GM21717 (cell line): ENCODE results near the gene RAB11FIP4.

Source experiments
- ATAC-seq: cut with Tn5 transposase; IDR thresholded peaks from one replicate; pipeline ENCODE4 v1.9.1; 2021; ENCODE audit warnings: mild to moderate bottlenecking, moderate library complexity; ENCODE audit not compliant: unreplicated experiment

Gene RAB11FIP4

DNA sequence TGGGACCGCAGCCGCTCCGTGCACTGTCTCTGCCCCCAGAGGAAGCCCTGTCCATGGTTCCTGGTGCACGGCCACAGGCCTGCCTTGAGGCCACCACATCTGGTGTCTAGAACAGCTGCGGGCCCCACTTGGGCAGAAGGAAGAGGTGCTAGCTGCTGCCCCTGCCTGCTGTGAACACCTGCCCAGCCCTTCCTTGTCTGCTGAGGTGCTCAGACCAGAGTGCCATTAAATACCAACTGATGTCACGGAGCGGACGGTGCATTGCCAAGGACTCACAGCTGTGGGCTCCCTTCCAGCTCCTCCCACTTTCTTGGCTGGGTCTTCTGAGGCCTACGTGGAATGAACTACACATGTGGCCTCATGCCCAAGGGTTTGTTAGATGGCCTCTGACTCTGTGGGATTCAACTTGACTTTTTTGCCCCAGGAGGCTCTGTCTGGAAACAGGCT lies 146.1 kb downstream of the RAB11FIP4 start:
- no peak for ATAC-seq

DNA sequence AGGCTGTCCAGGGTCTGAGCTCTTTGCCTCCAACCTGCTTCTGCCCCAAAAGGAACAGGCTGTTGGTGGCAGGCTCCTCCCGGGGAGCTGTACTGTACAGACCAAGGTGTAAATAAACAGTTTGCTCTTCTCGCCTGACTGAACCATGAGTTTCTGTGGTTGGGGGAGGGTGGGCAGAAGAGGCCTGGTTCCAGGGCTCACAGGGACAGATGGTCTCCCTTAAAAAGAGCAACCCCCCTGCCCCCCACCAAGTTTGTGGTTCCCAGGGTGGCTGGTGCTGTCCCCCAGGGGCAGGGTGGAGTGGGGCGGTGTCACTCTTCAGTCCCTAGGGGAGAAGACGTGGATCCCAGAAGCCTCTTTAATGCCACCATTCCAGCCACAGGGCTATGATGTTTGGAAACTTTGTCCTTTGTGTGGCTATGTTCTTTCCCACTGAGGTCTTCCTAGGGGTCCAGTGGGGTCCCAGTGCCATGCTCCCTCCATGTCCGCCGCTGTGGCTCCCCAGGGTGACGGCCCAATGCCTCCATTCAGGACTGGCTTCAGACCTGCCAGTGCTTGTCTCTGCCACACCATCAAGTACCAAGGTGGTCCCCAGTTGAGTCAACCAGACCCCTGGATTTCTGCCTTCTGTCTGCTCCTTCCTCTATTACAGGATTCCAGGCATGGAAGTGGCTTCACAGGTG lies 146.7 kb downstream of the RAB11FIP4 start:
- ATAC-seq = peak; percentile 49

DNA sequence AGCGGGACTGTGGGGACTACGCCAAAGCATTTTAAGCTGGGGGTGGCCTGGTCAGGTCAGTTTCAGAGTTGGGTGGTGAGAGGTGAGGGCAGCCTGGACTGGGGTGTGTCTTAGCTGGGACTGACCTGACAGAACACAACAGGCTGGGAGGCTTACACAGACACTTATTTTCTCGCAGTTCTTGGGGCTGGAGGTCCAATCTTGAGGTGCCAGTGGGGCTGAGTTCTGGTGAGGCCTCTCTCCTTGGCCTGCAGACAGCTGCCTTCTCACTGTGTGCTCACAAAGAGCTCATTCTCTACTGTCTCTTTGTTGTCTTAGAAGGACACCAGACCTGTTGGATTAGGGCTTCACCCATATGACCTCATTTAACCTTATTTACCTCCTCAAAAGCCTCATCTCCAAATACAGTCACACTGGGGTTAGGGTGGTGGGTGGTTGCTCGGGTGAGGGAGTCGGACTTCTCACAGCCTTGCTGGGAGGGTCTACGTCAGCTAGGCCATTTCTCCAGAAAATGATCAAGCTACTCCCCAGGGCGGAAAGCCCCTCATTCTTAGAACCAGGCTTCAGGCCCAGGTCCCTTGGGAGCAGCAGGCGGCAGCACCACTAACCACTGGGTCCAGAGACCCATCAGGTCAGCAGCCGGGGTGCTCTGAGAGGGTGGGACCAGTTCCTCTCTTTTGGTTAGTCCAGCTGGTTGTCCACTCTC lies 149.3 kb downstream of the RAB11FIP4 start:
- no peak for ATAC-seq

DNA sequence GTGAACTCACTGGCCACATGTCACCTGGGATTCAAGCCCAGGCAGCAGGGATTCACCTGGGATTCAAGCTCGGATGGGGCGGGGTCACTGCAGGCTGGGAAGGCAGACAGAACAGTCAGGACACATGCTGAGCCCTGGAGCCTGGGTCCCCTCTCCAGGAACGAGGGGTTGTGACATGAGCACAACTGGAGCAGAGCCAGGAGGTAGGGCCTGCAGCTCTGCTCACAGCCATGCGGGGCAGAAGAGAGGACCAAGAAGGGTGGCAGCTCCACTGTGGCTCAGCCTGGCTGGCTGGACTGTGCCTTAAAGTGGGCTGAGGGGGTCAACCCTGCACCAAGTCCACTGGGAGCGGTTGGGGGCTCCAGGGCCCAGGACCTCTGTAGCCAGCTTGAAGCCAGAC lies 150.1 kb downstream of the RAB11FIP4 start:
- no peak for ATAC-seq

DNA sequence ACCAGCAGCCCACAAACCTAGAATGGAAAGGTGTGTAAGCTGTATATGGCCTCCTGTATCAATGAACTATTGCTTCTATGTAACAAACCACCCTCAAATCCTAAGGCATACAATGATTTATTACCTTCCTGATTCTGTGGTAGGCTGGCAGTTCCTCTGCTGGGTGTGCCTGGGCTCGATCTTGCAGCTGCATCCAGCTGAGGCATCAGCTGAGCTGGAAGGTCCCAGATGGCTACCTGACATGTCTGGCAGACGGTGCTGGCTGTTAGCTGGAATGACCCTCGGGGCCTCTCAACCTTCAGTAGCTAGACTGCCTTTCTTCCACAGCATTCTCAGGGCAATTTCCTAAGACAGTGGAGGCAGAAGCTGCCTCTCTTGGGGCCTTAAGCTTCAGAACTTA lies 152.7 kb downstream of the RAB11FIP4 start:
- ATAC-seq = no peak

DNA sequence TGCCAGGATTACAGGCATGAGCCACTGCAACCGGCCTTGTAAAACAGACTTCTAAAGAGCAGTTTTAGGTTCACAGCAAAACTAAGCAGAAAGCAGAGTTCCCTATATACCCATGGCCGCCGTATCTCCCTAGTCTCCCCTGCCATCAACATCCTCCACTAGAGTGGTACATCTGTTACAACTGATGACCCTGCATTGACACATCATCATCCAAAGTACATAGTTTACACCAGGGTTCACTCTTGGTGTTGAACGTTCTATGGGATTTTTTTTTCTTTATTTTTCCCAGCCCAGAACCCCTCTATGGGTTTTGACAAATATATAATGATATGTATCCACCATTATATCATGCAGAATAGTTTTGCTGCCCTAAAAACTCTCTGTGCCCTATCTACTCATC lies 155.2 kb downstream of the RAB11FIP4 start:
- no peak for ATAC-seq

DNA sequence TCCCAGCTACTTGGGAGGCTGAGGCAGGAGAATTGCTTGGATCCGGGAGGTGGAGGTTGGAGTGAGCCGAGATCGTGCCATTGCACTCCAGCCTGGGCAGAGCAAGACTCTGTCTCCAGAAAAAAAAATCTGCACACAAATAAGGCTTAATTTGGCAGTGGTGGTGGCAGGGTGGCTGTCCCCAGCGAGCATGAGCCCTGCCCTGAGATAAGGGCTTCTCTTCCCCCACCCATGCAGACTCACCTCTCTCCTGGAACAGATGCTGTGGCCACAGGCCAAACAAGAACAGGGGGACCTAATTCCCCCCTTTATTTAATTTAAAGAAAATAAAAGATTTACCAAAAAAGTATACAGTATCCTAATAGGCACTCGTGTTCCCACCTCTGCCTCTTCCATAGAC lies 157.2 kb downstream of the RAB11FIP4 start:
- ATAC-seq = no peak

DNA sequence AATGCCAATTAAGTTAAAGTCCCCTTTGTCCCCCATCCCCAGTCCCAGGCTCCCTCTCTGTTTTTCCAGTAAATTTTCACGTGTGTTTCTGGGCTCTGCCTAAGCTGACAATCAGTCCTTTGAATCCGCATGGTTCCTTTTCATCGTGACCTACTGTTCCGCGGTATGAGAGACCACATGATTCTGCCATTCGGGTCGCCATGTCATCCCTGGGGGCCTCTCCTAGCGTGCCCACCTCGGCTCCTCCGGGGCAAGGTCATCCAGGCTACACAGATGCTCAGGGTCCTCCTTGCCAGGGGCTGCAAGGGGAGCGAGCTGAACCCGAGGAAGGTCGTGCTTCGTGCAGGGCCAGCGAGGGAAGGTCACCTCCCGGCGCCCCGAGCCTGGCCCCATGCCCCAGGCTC lies 157.6 kb downstream of the RAB11FIP4 start:
- ATAC-seq = peak; percentile 2

DNA sequence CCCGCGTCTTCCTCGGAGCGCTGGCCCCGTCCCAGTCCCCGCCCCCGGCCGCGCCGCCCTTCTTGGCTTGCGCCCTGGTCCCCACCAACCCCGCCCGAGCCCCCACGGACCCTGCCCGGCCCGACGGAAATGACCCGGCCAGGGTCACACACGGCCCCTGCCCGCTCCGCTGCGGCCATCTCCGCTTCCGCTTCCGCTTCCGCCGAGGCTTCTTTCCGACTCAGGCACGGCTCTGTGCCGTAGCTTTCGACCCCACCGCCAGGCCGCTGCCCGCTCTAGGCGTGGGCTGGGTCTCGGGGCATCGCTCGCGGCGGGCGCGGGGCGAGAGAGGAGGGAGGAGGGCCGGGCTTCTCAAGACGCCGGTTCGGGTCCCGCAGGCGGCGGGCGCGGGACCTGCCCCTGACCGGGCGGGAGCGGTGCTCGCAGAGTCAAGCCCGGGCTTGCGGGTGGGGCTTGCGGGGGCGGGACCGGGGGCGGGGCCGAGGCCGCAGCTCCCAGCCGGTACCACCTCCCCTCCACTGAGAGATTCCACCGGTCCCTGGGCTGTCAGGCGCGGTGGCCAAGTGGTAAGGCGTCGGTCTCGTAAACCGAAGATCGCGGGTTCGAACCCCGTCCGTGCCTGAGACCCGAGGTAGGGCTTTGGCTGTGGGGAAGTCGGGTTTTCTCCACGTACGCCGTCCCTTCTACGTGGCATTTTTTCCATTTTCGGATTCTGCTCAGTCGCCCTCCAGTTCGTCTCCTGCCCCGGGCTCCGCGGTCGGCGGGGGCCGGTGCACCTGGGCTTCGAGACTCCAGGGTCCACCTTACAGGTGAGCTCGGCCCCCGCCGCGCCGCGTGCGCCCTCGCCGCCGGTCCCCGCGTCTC lies 158.3 kb downstream of the RAB11FIP4 start:
- ATAC-seq = peak; percentile 64

DNA sequence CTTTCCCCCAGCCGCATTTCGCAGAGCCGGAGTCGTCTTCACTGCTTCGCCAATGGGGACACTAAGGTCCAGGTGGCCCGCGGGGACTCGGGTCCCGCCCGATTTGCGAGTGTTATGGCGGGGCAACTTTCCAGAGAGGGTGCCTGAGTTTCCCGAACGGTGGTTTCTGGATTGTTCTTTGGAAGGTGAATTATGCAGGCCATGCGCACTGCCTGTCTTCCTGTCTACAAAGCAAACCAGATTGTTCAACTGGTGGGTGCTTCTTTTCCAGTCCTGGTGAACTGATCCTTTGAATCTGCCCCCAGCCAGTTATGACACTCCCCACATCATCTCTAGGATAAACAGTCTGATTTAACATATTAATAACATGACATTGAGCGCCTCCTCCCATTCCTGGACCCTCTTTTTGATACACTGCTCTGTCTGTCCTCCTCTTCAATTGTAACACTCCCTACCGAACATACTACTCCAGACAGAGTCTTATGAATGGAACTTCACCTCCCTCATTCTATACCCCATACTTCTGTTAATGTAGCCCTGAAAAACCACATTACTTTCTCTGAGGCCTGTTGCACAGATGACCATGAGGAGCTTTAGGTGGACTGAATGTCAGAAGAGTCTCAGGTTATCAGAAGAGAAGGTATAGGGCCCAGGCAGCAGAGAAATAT lies 159.0 kb downstream of the RAB11FIP4 start:
- ATAC-seq = peak; percentile 4

DNA sequence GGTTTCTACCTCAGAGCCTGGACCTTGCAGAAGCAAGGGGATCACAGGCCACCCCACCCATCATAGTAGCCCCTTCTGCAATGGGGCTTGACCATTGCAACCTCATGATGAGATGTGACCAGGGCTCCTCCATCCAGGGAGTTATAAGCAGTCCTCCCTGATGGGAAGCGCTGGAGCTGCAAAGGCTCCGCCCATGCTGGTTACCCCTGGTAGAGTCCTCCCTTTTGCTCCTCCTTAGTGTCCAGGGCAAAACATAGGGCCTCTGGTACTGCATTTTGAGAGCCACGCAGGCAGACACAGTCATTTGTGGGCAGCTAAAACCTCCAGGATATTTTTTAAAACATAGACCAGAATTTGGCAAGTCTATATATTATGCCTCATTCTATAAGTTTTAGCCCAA lies 161.1 kb downstream of the RAB11FIP4 start:
- no peak for ATAC-seq

DNA sequence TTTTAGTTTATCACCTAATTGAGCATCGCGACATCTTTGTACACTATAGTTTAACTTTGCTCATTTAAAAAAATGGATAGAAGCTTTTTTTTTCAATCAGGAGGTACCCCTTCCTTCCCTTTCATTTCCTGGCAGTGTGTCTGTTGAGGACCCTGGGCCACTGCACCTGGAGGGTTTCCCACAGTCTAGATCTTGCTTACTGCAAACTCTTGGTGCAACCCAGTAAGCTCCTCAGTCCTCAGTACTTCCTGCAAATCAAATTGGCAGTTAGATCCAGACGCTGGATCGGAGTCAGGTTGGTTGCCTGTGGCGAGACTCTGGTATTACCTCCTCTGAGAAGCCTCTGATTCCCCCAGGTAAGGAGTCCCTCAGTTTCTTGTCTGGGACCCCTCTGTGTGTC lies 162.0 kb downstream of the RAB11FIP4 start:
- ATAC-seq = no peak

DNA sequence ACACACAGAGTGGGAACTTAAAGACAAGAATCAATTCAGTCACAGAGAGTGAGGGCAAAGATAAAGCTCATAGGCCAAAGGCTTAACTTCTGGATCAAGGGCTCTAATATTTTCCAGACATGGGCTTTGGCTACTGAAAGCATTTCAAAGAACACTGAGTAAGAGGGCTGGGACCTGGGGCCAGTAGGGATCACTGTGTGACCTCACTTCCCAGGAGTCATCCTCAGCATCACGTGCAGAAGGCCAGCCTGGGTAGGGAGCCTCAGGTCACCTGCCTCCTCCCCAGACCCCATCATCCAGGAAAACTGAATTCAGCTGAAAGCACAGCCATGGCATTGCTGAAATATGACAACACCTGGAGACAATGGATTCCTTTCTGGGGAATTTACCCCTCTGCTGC lies 163.5 kb downstream of the RAB11FIP4 start:
- ATAC-seq = no peak

DNA sequence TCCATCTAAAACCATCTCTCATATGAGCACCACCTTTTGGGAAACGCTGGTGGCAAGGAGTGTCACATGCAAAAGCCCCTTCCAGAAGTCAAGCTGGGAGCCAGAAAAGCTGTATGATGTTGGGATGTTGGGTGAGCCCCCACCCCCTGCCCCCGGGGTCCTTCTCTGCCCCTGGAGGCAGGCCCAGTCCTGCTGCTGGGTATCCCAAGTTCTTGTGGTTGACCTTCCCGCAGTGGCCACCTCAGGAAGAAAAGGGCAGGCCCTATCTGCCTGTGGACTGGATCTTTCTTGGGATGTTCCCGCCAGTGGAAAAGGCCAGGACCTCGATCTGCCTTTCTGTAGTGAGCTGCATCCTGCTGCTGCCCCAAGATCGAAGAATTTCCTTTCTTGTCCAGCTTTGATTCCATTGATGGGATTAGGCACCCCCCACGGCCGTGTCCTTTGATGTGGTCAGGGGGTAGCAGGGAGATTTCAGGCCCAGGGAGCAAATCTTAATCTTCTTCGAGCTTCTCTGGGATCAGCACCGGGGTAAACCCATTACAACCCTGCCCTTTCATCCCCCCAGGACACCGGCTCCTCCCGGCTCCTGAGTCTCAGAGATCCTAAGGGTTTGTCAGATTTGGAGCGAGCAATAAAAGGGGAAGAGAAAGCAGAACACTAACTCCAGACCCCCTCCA lies 165.6 kb downstream of the RAB11FIP4 start:
- ATAC-seq = no peak

DNA sequence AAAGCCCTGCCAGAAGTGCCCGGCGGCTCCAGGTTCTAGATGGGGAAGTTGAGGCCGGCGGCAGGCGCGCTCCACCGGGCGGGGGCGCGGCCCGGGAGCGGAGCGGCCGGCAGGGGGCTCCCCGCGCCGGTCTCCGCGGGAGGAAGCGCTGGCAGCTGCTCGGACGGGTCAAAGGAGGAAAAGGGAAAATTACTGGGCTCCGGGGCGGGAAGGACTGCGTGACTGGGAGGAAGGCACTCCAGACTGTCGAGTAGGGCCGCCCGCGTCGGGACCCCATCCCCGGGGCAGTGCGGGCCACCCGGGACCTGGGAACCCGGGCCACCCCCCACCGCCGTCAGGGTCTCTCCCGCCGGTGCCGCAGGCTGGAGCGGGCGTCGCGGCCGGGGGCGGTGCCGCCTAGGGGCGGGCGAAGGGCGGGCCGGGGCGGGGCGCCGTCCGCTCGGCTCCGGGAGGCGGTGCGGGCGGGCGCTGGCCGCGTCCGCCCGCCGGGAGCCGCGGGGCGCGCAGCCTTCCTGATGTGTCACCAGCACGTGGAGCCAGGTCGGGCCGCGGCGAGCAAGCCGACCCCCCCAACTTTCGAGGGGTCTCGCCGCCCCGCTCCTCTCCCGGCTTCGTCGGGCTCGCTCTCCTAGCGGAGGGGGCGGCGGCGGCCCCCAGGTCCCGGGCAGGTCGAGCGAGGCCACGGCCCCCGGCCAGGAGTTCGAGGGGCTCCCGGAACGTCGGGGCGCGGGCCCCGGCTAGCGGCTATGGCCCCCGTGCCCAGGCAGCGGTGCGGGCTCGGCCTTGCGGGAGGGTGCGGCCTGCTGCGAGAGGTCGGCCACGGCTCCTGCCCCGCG lies 167.5 kb downstream of the RAB11FIP4 start:
- no peak for ATAC-seq

DNA sequence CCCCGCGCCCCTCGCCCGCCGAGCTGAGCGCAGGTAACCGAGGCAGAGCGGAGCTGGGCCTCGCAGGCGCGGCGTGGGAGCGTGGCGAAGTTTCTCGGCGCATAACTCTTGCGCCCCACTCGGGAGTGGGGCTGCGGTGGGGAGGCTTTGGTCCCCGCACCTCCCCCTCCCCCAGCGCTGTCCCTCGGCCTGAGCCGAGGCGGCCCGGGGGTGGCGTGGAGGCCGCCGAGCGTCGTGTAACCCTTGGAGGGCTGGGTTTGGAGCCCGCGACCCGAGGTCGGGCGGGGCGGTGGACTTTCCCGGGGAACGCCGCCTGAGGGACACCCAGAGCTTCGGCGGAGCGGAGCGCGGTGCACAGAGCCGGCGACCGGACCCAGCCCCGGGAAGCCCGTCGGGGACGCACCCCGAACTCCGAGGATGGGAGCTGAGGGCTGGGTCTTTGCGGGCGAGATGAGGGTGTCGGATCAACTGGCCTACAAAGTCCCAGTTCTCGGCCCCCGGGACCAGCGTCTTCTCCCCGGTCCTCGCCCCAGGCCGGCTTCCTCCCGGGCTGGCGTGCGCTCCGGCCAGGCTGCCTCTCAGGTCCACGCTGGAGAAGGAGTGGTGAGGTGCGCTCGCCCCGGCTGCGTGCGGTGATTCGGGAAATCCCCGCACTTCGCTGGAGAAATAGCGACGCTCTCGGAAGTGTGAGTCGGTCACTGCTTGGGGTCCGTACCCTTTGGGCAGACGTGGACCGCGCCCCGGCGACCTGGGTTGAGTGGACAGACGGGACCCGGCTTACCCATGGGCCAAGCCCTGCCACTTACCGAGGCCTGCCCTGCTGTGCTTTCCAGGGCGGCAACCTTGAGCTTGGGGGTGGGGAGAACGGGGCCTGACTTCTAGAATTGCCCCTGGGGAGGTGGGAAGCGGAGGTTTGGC lies 168.4 kb downstream of the RAB11FIP4 start:
- no peak for ATAC-seq

DNA sequence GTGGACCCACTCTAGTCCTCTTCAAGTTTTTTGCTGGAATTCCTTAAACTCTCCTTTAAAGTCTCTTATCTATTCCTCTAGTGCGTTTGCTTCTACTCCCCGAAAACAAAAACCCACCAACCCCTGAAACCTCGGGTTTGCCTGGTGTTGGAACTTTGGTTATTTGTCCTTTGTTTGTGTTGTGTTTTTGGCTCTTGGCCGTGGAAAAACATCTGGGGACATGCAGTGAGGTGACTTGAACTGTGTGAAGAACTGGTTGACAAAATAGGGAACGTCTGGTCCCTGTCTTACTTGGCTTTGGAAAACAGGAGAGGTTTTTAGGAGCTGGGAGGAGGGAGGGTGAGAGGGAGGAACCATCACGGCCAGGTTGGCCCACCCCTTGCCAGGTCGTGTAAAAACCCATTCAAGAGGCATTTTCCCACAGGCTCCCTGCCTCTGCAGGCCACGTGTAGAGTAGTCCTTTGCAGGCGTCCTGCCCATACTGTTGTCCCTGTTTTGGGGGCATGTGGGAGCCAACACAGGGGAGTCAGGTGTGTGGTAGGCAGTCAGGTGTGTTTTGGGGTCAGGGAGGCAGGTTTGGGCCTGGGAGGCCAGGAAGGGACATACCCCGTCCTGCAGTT lies 169.3 kb downstream of the RAB11FIP4 start:
- ATAC-seq = no peak
